HepG2 (cell line): ENCODE results near the gene NLRP4. TPM values are rescaled to one million over a fixed set of nuclear protein-coding genes. Genes with fewer than 3 reads are reported as not detected.

Experiments used
- ATAC-seq: fragments of 200-7000 bp; cut with Tn5 transposase; 3 replicates; pipeline ENCODE4 v1.9.1; 2020; ENCODE audit warnings: mild to moderate bottlenecking, moderate library complexity
- BruUV-seq: library from RNA; stranded (reverse); fragments of 400-500 nt; replicated peaks from 2 replicates; lab custom pipeline; 2021; lab: Mats Ljungman, UMichigan
- CTCF ChIA-PET: fragments of 300-600 bp; formaldehyde crosslinking; extraction: SDS; loops from one replicate; lab custom pipeline; 2021; ENCODE audit warnings: low total read pairs, inconsistent platforms, low intra/inter-chr PET ratio; lab: Yijun Ruan, JAX
- POLR2A ChIA-PET: fragments of 350-600 bp; sonication (Branson Sonifier 250); formaldehyde crosslinking; loops from one replicate; lab custom pipeline; 2020; ENCODE audit warnings: antibody characterized with exemption, inconsistent platforms; lab: Yijun Ruan, JAX
- DNase-seq: peaks from one replicate; pipeline ENCODE4 v3.0.0-alpha.2; 2015; ENCODE audit warnings: low spot score
- FAIRE-seq: peaks from 3 replicates; lab custom pipeline; 2011; peaks lifted over from hg19 to GRCh38; lab: Jason Lieb, UNC
- H2AFZ ChIP-seq: one replicate; pipeline ENCODE4 v1.6.1; 2011; ENCODE audit warnings: low read length, inconsistent platforms
- H3K27ac ChIP-seq: fragments of 300-600 bp; 3 replicates; pipeline ENCODE4 v1.8.0; 2011; ENCODE audit warnings: mixed run types, mild to moderate bottlenecking, mixed read lengths, low read length, inconsistent platforms; ENCODE audit not compliant: insufficient read depth; ENCODE audit errors: extremely low read length
- H3K27me3 ChIP-seq, 2 experiments: fragments of 200-600 bp in 1 of 2; 2 replicates in 1 of 2; 3 replicates in 1 of 2; pipeline versions ENCODE4 v1.6.0 to v1.8.0; 2011; ENCODE audit warnings: low read length in 2 of 2, mild to moderate bottlenecking in 2 of 2, moderate library complexity in 2 of 2, inconsistent platforms in 1 of 2; ENCODE audit not compliant: insufficient read depth in 2 of 2, control insufficient read depth in 1 of 2
- H3K36me3 ChIP-seq, 2 experiments: fragments of 200-600 bp in 1 of 2; replicated peaks in 1 of 2; 2 replicates in 1 of 2; 3 replicates in 1 of 2; pipeline versions ENCODE4 v1.5.1 to v1.8.0; 2011; ENCODE audit warnings: low read length in 2 of 2, inconsistent platforms in 1 of 2; ENCODE audit not compliant: insufficient read depth in 2 of 2, control insufficient read depth in 1 of 2
- H3K4me1 ChIP-seq: 2 replicates; pipeline ENCODE4 v1.5.1; 2012; ENCODE audit warnings: low read length, inconsistent platforms; ENCODE audit not compliant: insufficient read depth
- H3K4me2 ChIP-seq: 2 replicates; pipeline ENCODE4 v1.6.0; 2011; ENCODE audit warnings: low read depth, low read length, inconsistent platforms
- H3K4me3 ChIP-seq, 3 experiments: fragments of 200-600 bp in 1 of 3; sonication (generic), shearing (Covaris generic) in 1 of 3; replicated peaks in 1 of 3; 2 replicates each; pipeline ENCODE4 v1.5.1; 2011 to 2016; ENCODE audit warnings: low read length in 3 of 3, inconsistent platforms in 2 of 3, low read depth in 2 of 3, mild to moderate bottlenecking in 2 of 3, control low read depth in 1 of 3, mixed read lengths in 1 of 3; ENCODE audit not compliant: insufficient read depth in 1 of 3
- H3K79me2 ChIP-seq: one replicate; pipeline ENCODE4 v1.6.1; 2011; ENCODE audit warnings: low read length, inconsistent platforms; ENCODE audit not compliant: insufficient read depth
- H3K9ac ChIP-seq: 2 replicates; pipeline ENCODE4 v1.6.0; 2011; ENCODE audit warnings: mild to moderate bottlenecking, low read depth, low read length, inconsistent platforms; ENCODE audit not compliant: insufficient read depth
- H3K9me3 ChIP-seq: 2 replicates; pipeline ENCODE4 v1.5.1; 2012; ENCODE audit warnings: mild to moderate bottlenecking, low read length
- H4K20me1 ChIP-seq: 2 replicates; pipeline ENCODE4 v1.6.0; 2011; ENCODE audit warnings: inconsistent platforms, mild to moderate bottlenecking, low read length, moderate library complexity; ENCODE audit not compliant: insufficient read depth
- ATF7 ChIP-seq, 2 experiments: fragments of 450-650 bp in 1 of 2; sonication (generic) in 1 of 2; formaldehyde crosslinking in 1 of 2; IDR thresholded peaks; 2 replicates each; pipeline versions ENCODE4 v1.4.0 to v1.6.1; 2016 to 2020; ENCODE audit warnings: antibody characterized with exemption in 1 of 2, mild to moderate bottlenecking in 1 of 2, missing genetic modification reagents in 1 of 2
- CBX1 ChIP-seq: IDR thresholded peaks from one replicate; pipeline ENCODE4 v1.6.1; 2016; ENCODE audit warnings: antibody characterized with exemption, low read depth
- FUBP1 ChIP-seq: sonication (generic); formaldehyde crosslinking; IDR thresholded peaks from 2 replicates; pipeline ENCODE4 v1.5.1; 2020; ENCODE audit warnings: missing genetic modification reagents, mild to moderate bottlenecking, borderline replicate concordance
- SALL1 ChIP-seq: sonication (generic); formaldehyde crosslinking; IDR thresholded peaks from 2 replicates; pipeline ENCODE4 v1.8.0; 2022; ENCODE audit warnings: mild to moderate bottlenecking, missing genetic modification reagents
- TAF15 ChIP-seq: fragments of 200-400 bp; formaldehyde crosslinking; IDR thresholded peaks from one replicate; pipeline ENCODE4 v1.6.1; 2018; ENCODE audit warnings: mild to moderate bottlenecking, low read depth, low read length; ENCODE audit not compliant: poor library complexity, severe bottlenecking
- UBTF ChIP-seq: sonication (generic); formaldehyde crosslinking; IDR thresholded peaks from 2 replicates; pipeline ENCODE4 v1.4.0; 2020; ENCODE audit warnings: mild to moderate bottlenecking, missing genetic modification reagents
- ZNF513 ChIP-seq: sonication (generic); formaldehyde crosslinking; conservative IDR thresholded peaks from 2 replicates; pipeline ENCODE4 v1.5.0; 2020; ENCODE audit warnings: missing genetic modification reagents
- ZNF546 ChIP-seq: sonication (generic); formaldehyde crosslinking; conservative IDR thresholded peaks from 2 replicates; pipeline ENCODE4 v1.8.1; 2023; ENCODE audit warnings: mild to moderate bottlenecking, missing genetic modification reagents
- ZNF646 ChIP-seq: sonication (generic); formaldehyde crosslinking; IDR thresholded peaks from 2 replicates; pipeline ENCODE4 v1.9.0; 2021; ENCODE audit warnings: mild to moderate bottlenecking, missing genetic modification reagents
- ZNF672 ChIP-seq: sonication (generic); formaldehyde crosslinking; IDR thresholded peaks from 2 replicates; pipeline ENCODE4 v1.8.1; 2022; ENCODE audit warnings: missing genetic modification reagents
- ZNF691 ChIP-seq: sonication (generic); formaldehyde crosslinking; IDR thresholded peaks from 2 replicates; pipeline ENCODE4 v1.4.0; 2020; ENCODE audit warnings: missing genetic modification reagents, low read depth, mild to moderate bottlenecking, borderline replicate concordance
- WGBS: methylation state at CpG from one replicate; pipeline ENCODE4 v1.1.6; 2017; ENCODE audit warnings: low lambda C conversion rate; 5-methylcytosine and 5-hydroxymethylcytosine counted together
- in situ Hi-C: cut with HindIII; loops from 2 replicates; pipeline ENCODE4 v1.10.0; 2017; ENCODE audit warnings: low pct_unique_long_range_greater_than_20kb; ENCODE audit not compliant: extremely low pct_ligation_motif_present
- intact Hi-C: fragments of 100-400 bp; cut with micrococcal nuclease; formaldehyde crosslinking; loops from one replicate; pipeline ENCODE4 v1.10.0; 2022; ENCODE audit not compliant: unreplicated experiment
- polyA plus RNA-seq, 8 experiments: library from polyadenylated mRNA; depleted of rRNA in 3 of 8; stranded (reverse) in 7 of 8; unstranded in 1 of 8; fragments of >200 nt; fragmentation: Illumina TruSeq in 4 of 8; extraction: Trizol in 4 of 8; gene quantifications; 2 replicates each; pipeline versions ENCODE4 v1.2.1 to v1.2.3, GENCODE V29; 2011 to 2016; ENCODE audit warnings: low read depth in 4 of 8, missing spikeins in 1 of 8, mixed read lengths in 1 of 8; ENCODE audit not compliant: insufficient read depth in 1 of 8
- total RNA-seq, 5 experiments: library from RNA; depleted of rRNA; stranded (reverse); fragments of >200 nt; fragmentation: Illumina TruSeq; extraction: Trizol; gene quantifications; 2 replicates each; pipeline ENCODE4 v1.2.3, GENCODE V29; 2016; ENCODE audit warnings: low read depth in 1 of 5

The NLRP4 gene
- total and polyA plus RNA-seq, 2 of the 13 experiments (the other 11 are each of a cell fraction or from before 2014, with no cell fraction given) = not detected

- H3K4me2 ChIP-seq = no peak overlapping the region
- ATAC-seq (no peak), DNase-seq (no peak), FAIRE-seq (no peak)
- no peak overlapping the region for H3K9ac ChIP-seq
- no peak overlapping the region for H2AFZ ChIP-seq
- H3K79me2 ChIP-seq = no peaks in the 10 kb centered on the region
- H3K27ac ChIP-seq = no peak overlapping the region
- 64% methylated on average over 11 of the region's 11 CpGs for WGBS
- no peaks in the 10 kb centered on the region for H4K20me1 ChIP-seq
- in situ Hi-C loops (no loop called here), intact Hi-C loops (no loop called here)
- H3K27me3 ChIP-seq = peaks cover 1 to 15% of the 10 kb centered on the region in 2 experiments; a peak in 3 of 5 replicates
- POLR2A ChIA-PET = no interaction called here
- no peaks in the 10 kb centered on the region for H3K9me3 ChIP-seq
- no peaks in the 10 kb centered on the region for H3K4me1 ChIP-seq
- BruUV-seq = no TSS peak
- CTCF ChIA-PET = no interaction called here
- no peaks in the 10 kb centered on the region for H3K36me3 ChIP-seq
- H3K4me3 ChIP-seq = no peak overlapping the region
- no peak for TF ChIP-seq SALL1 (CRISPR knock-in tag)
- no peak for TF ChIP-seq TAF15
- no peak for TF ChIP-seq ZNF646 (CRISPR knock-in tag)
- no peak for TF ChIP-seq FUBP1 (CRISPR knock-in tag)
- TF ChIP-seq ZNF513 (CRISPR knock-in tag) = no peak
- TF ChIP-seq UBTF (CRISPR knock-in tag) = no peak
- TF ChIP-seq ZNF691 = no peak
- no peak for TF ChIP-seq ATF7 (IDR thresholded peaks at IDR 0.05)
- no peak for TF ChIP-seq ATF7 (CRISPR knock-in tag; IDR thresholded peaks at IDR 0.05)
- no peak for TF ChIP-seq CBX1
- TF ChIP-seq ZNF672 (CRISPR knock-in tag) = no peak
- no peak for TF ChIP-seq ZNF546 (CRISPR knock-in tag)
These were observed 41.3 kb upstream of the NLRP4 start for GRCh38 chr19:55795021-55795420.
